K562 (cell line): ENCODE data around the gene MCM7. TPM values are rescaled to one million over a fixed set of nuclear protein-coding genes. Genes with fewer than 3 reads are reported as not detected.

Experiments
- ATF2 ChIP-seq: sonication (generic); formaldehyde crosslinking; IDR thresholded peaks from 2 replicates; pipeline ENCODE4 v1.8.1; 2022; ENCODE audit warnings: missing genetic modification reagents
- CHD1 ChIP-seq: fragments of 200-600 bp; sonication (generic); IDR thresholded peaks from one replicate; pipeline ENCODE4 v1.6.1; 2012; ENCODE audit warnings: mild to moderate bottlenecking, moderate library complexity, low read length, inconsistent platforms
- CTCF ChIP-seq, 3 experiments: IDR thresholded peaks in 2 of 3; conservative IDR thresholded peaks in 1 of 3; 2 replicates each; pipeline ENCODE4 v1.5.1; 2011 to 2012; ENCODE audit warnings: low read length in 3 of 3, mild to moderate bottlenecking in 3 of 3, control low read depth in 2 of 3, improper control_type of control experiment in 1 of 3, inconsistent platforms in 1 of 3, low read depth in 1 of 3, mixed read lengths in 1 of 3, moderate library complexity in 1 of 3; ENCODE audit not compliant: insufficient read depth in 2 of 3
- GATAD2B ChIP-seq: fragments of 450-650 bp; IDR thresholded peaks from 2 replicates; pipeline ENCODE4 v1.6.1; 2017; ENCODE audit warnings: mild to moderate bottlenecking, borderline replicate concordance
- JUNB ChIP-seq: fragments of 450-650 bp; formaldehyde crosslinking; conservative IDR thresholded peaks from 2 replicates; pipeline ENCODE4 v1.4.0; 2020; ENCODE audit warnings: mild to moderate bottlenecking
- KLF10 ChIP-seq: fragments of 250-450 bp; sonication (Bioruptor Pico); IDR thresholded peaks from 2 replicates; pipeline ENCODE4 v1.6.1; 2021; ENCODE audit warnings: matching md5 sums
- LEF1 ChIP-seq: fragments of 450-650 bp; IDR thresholded peaks from 2 replicates; pipeline ENCODE4 v1.6.1; 2016; ENCODE audit warnings: mild to moderate bottlenecking
- NKRF ChIP-seq: fragments of 450-650 bp; IDR thresholded peaks from 2 replicates; pipeline ENCODE4 v1.6.1; 2016; ENCODE audit warnings: borderline replicate concordance
- SAFB ChIP-seq: fragments of 200-400 bp; formaldehyde crosslinking; IDR thresholded peaks from 2 replicates; pipeline ENCODE4 v1.6.1; 2017; ENCODE audit warnings: low read depth, low read length, borderline replicate concordance
- SMAD2 ChIP-seq: fragments of 150-350 bp; IDR thresholded peaks from 2 replicates; pipeline ENCODE4 v1.6.1; 2014; ENCODE audit warnings: low read depth, mild to moderate bottlenecking, low read length
- SMARCA4 ChIP-seq: fragments of 450-650 bp; IDR thresholded peaks from 2 replicates; pipeline ENCODE4 v1.6.1; 2016
- SRSF7 ChIP-seq: fragments of 200-400 bp; formaldehyde crosslinking; optimal IDR thresholded peaks from 2 replicates; pipeline ENCODE3; 2017; ENCODE audit warnings: mild to moderate bottlenecking, low read depth, low read length
- TAL1 ChIP-seq: fragments of 450-650 bp; IDR thresholded peaks from 2 replicates; pipeline ENCODE4 v1.6.1; 2016; ENCODE audit warnings: mild to moderate bottlenecking
- U2AF2 ChIP-seq: fragments of 200-400 bp; formaldehyde crosslinking; optimal IDR thresholded peaks from 2 replicates; pipeline ENCODE3; 2017; ENCODE audit warnings: low read depth, mild to moderate bottlenecking, low read length
- ZKSCAN1 ChIP-seq: fragments of 150-350 bp; IDR thresholded peaks from 2 replicates; pipeline ENCODE4 v1.6.1; 2016; ENCODE audit warnings: low read depth, low read length
- ZNF134 ChIP-seq: fragments of 250-450 bp; sonication (Bioruptor Pico); conservative IDR thresholded peaks from 2 replicates; pipeline ENCODE4 v1.4.0; 2020
- ZNF431 ChIP-seq: sonication (generic); formaldehyde crosslinking; IDR thresholded peaks from 2 replicates; pipeline ENCODE4 v1.8.0; 2022; ENCODE audit warnings: mild to moderate bottlenecking, missing genetic modification reagents
- ZNF561 ChIP-seq: fragments of 450-650 bp; formaldehyde crosslinking; conservative IDR thresholded peaks from 2 replicates; pipeline ENCODE4 v1.4.0; 2020; ENCODE audit warnings: mild to moderate bottlenecking, moderate library complexity
- ZZZ3 ChIP-seq: fragments of 450-650 bp; IDR thresholded peaks from 2 replicates; pipeline ENCODE4 v1.6.1; 2016; ENCODE audit warnings: antibody characterized with exemption, mild to moderate bottlenecking, moderate library complexity
- polyA plus RNA-seq, 8 experiments: library from polyadenylated mRNA; depleted of rRNA in 4 of 8; stranded (reverse) in 5 of 8; unstranded in 3 of 8; fragments of >200 nt; fragmentation: Nextera tagmentation in 2 of 8; fragmentation: Illumina TruSeq in 1 of 8; extraction: Ambion mirVana in 2 of 8; extraction: Trizol in 1 of 8; gene quantifications; 2 replicates each; pipeline versions ENCODE4 v1.2.1 to v1.2.3, GENCODE V29; 2011 to 2014; ENCODE audit warnings: inconsistent platforms in 1 of 8, missing spikeins in 1 of 8
- total RNA-seq, 7 experiments: library from RNA; depleted of rRNA in 6 of 7; stranded (reverse); fragments of >200 nt in 6 of 7; fragmentation: Illumina TruSeq in 2 of 7; extraction: Trizol in 2 of 7; gene quantifications; 2 replicates each; pipeline versions ENCODE4 v1.2.1 to v1.2.3, GENCODE V29; 2011 to 2021; ENCODE audit warnings: low replicate concordance in 1 of 7

The MCM7 gene
- total and polyA plus RNA-seq, 9 of the 15 experiments (the other 6 are each of a cell fraction or from before 2014, with no cell fraction given), result 329 to 856 (median 437) TPM

GRCh38 chr7:100148559-100149328 lies 47.5 kb upstream of the MCM7 start, which contains the start of gene LAMTOR4 (continued):
- TF ChIP-seq GATAD2B (no peak), LEF1 (peak; percentile 16; the same call in 1 of the 2 replicates), CTCF (IDR thresholded peaks at IDR 0.05 in 2 of 3, conservative IDR thresholded peaks at IDR 0.05 in 1 of 3; ENCODE audit: insufficient read depth in 2 of 3, low read depth in 1 of 3, low read length in 3 of 3) (peak in 1 of 3 experiments; percentile 6; a peak in 1 of 6 replicates), ATF2 (no peak), ZNF134 (CRISPR knock-in tag) (no peak), JUNB (no peak), ZNF431 (CRISPR knock-in tag) (no peak), TAL1 (0 out of 2 replicates have a peak, but pooled peaks have one; percentile 22), NKRF (peak; percentile 83; the same call in 1 of the 2 replicates), KLF10 (CRISPR knock-in tag) (no peak), SAFB (no peak), ZZZ3 (no peak), SRSF7 (no peak), SMARCA4 (peak; percentile 11; the same call in 1 of the 2 replicates), CHD1 (no peak), U2AF2 (no peak), ZNF561 (no peak), SMAD2 (no peak), ZKSCAN1 (0 out of 2 replicates have a peak, but pooled peaks have one; percentile 11)
